PC-9 (cell line): ENCODE measurements around the gene ALOX12. TPM values are rescaled to one million over a fixed set of nuclear protein-coding genes. Genes with fewer than 3 reads are reported as not detected.

Experiments used
- BruUV-seq: library from RNA; stranded (reverse); fragments of 400-500 nt; replicated peaks from 2 replicates; lab custom pipeline; 2021; lab: Mats Ljungman, UMichigan
- CTCF ChIA-PET: fragments of 300-600 bp; sonication (Branson Sonifier 250); formaldehyde crosslinking; loops from one replicate; lab custom pipeline; 2022; ENCODE audit warnings: antibody characterized with exemption; lab: Charles Lee
- POLR2A ChIA-PET: fragments of 300-600 bp; sonication (Branson Sonifier 250); formaldehyde crosslinking; loops from one replicate; lab custom pipeline; 2022; ENCODE audit warnings: antibody characterized with exemption; ENCODE audit not compliant: unreplicated experiment; lab: Charles Lee
- DNase-seq, 2 experiments: peaks; one replicate each; pipeline versions ENCODE4 v3.0.0 to v3.0.0-alpha.2; 2015 to 2022; ENCODE audit warnings: mixed read lengths in 1 of 2
- H2AFZ ChIP-seq: fragments of 200-600 bp; sonication (generic); 2 replicates; pipeline ENCODE4 v1.8.1; 2017; ENCODE audit warnings: antibody characterized with exemption
- H3F3A ChIP-seq: fragments of 200-600 bp; sonication (generic); 2 replicates; pipeline ENCODE4 v1.8.1; 2017; ENCODE audit warnings: antibody characterized with exemption, mild to moderate bottlenecking, low read depth; ENCODE audit not compliant: insufficient read depth
- H3K27ac ChIP-seq: fragments of 200-600 bp; sonication (generic); 2 replicates; pipeline ENCODE4 v1.6.1; 2016; ENCODE audit warnings: mixed run types
- H3K27me3 ChIP-seq: fragments of 200-600 bp; sonication (generic); 2 replicates; pipeline ENCODE4 v1.6.1; 2016; ENCODE audit warnings: low read depth, mixed run types; ENCODE audit not compliant: insufficient read depth
- H3K36me3 ChIP-seq: fragments of 200-600 bp; sonication (generic); 2 replicates; pipeline ENCODE4 v1.6.1; 2016; ENCODE audit warnings: low read depth, mixed run types
- H3K4me1 ChIP-seq: fragments of 200-600 bp; sonication (generic); replicated peaks from 2 replicates; pipeline ENCODE4 v1.6.1; 2016; ENCODE audit warnings: mixed run types; ENCODE audit not compliant: insufficient read depth
- H3K4me2 ChIP-seq: fragments of 200-600 bp; sonication (generic); 2 replicates; pipeline ENCODE4 v1.6.1; 2017; ENCODE audit warnings: mixed run types
- H3K4me3 ChIP-seq: fragments of 200-600 bp; sonication (generic); 2 replicates; pipeline ENCODE4 v1.6.1; 2016; ENCODE audit warnings: mixed run types
- H3K79me2 ChIP-seq: fragments of 200-600 bp; sonication (generic); 2 replicates; pipeline ENCODE4 v1.6.1; 2017; ENCODE audit warnings: low read depth, mixed run types
- H3K9me2 ChIP-seq: fragments of 200-600 bp; sonication (generic); 2 replicates; pipeline ENCODE4 v1.8.1; 2017; ENCODE audit warnings: mild to moderate bottlenecking; ENCODE audit not compliant: insufficient read depth
- H3K9me3 ChIP-seq: fragments of 200-600 bp; sonication (generic); 2 replicates; pipeline ENCODE4 v1.8.1; 2016; ENCODE audit warnings: low read depth; ENCODE audit not compliant: insufficient read depth
- H4K20me1 ChIP-seq: fragments of 200-600 bp; sonication (generic); 2 replicates; pipeline ENCODE4 v1.8.1; 2017; ENCODE audit not compliant: insufficient read depth
- CTCF ChIP-seq: fragments of 200-600 bp; sonication (generic); conservative IDR thresholded peaks from 2 replicates; pipeline ENCODE4 v1.6.1; 2017; ENCODE audit warnings: mixed run types, antibody characterized with exemption, mild to moderate bottlenecking, moderate library complexity
- EZH2 ChIP-seq: fragments of 200-600 bp; sonication (generic); IDR thresholded peaks from 2 replicates; pipeline ENCODE4 v1.8.0; 2017; ENCODE audit warnings: antibody characterized with exemption, low read depth
- intact Hi-C: fragments of 100-400 bp; cut with micrococcal nuclease; formaldehyde crosslinking; loops from one replicate; pipeline ENCODE4 v1.10.0; 2022; ENCODE audit not compliant: unreplicated experiment
- total RNA-seq: library from RNA; stranded (reverse); gene quantifications from 2 replicates; pipeline ENCODE4 v1.2.3, GENCODE V29; 2021

The ALOX12 gene
- total RNA-seq, 1 experiment from 2014 or later: not detected

- H3K4me2 ChIP-seq: peak overlapping the region; percentile 97
- DNase-seq: no peak
- BruUV-seq: TSS peak; percentile 31
- peak overlapping the region; percentile 81 for H3K27ac ChIP-seq
- intact Hi-C loops: loop anchor here (2.0 kb wide), 1 partner anchor 22 kb away; the partner anchor contains the start of gene SLC16A13
- H3K4me3 ChIP-seq: peak overlapping the region; percentile 97
- H3K9me2 ChIP-seq: no peaks in the 10 kb centered on the region
- H3K79me2 ChIP-seq: peaks cover 38% of the 10 kb centered on the region
- TF ChIP-seq EZH2: no peak
- peak; percentile 1; the same call in 1 of the 2 replicates for TF ChIP-seq CTCF
- peak overlapping the region; percentile 73 for H2AFZ ChIP-seq
- peaks cover 41% of the 10 kb centered on the region for H3F3A ChIP-seq
- POLR2A ChIA-PET: interaction anchor here (0.6 kb wide), 1 partner anchor 543 kb away, joined by 4 read pairs; no protein-coding TSS in a partner anchor
- H4K20me1 ChIP-seq: peaks cover 7% of the 10 kb centered on the region; the same call in 1 of the 2 replicates
- H3K4me1 ChIP-seq: peaks cover 19% of the 10 kb centered on the region
- no peaks in the 10 kb centered on the region for H3K27me3 ChIP-seq
- CTCF ChIA-PET: no interaction called here
- H3K36me3 ChIP-seq: no peaks in the 10 kb centered on the region
- no peaks in the 10 kb centered on the region for H3K9me3 ChIP-seq
These were observed 19.4 kb downstream of the ALOX12 start for GRCh38 chr17:7014995-7015958.

GRCh38 chr17:7016418-7016817 lies 20.6 kb downstream of the ALOX12 start:
- no peaks in the 10 kb centered on the region for H3K27me3 ChIP-seq
- no peak overlapping the region for H3K27ac ChIP-seq
- no peaks in the 10 kb centered on the region for H3K9me3 ChIP-seq
- H3K4me2 ChIP-seq: no peak overlapping the region
- ChIA-PET CTCF (no interaction called here), POLR2A (no interaction called here)
- no peaks in the 10 kb centered on the region for H3K36me3 ChIP-seq
- H3K4me3 ChIP-seq: no peak overlapping the region
- DNase-seq: no peak
- H2AFZ ChIP-seq: no peak overlapping the region
- no peak for TF ChIP-seq CTCF
- no peak for TF ChIP-seq EZH2
- H3K4me1 ChIP-seq: peaks cover 8% of the 10 kb centered on the region; the same call in 1 of the 2 replicates
- H3K9me2 ChIP-seq: no peaks in the 10 kb centered on the region
- peaks cover 48% of the 10 kb centered on the region for H3F3A ChIP-seq
- BruUV-seq: no TSS peak
- peaks cover 27% of the 10 kb centered on the region for H3K79me2 ChIP-seq
- H4K20me1 ChIP-seq: no peaks in the 10 kb centered on the region
- intact Hi-C loops: no loop called here

- intact Hi-C loops: no loop called here
- Histone ChIP-seq H3K27me3 (no peaks in the 10 kb centered on the region), H3K79me2 (peaks cover 19% of the 10 kb centered on the region), H3K27ac (no peak overlapping the region), H3K4me1 (peaks cover 10% of the 10 kb centered on the region; the same call in 1 of the 2 replicates), H3K9me3 (no peaks in the 10 kb centered on the region), H3K4me3 (no peak overlapping the region), H3K4me2 (no peak overlapping the region), H3K36me3 (no peaks in the 10 kb centered on the region), H3K9me2 (no peaks in the 10 kb centered on the region), H4K20me1 (no peaks in the 10 kb centered on the region), H2AFZ (no peak overlapping the region), H3F3A (peaks cover 48% of the 10 kb centered on the region)
- CTCF ChIA-PET: no interaction called here
- BruUV-seq: no TSS peak
- POLR2A ChIA-PET: no interaction called here
- no peak for TF ChIP-seq EZH2
- no peak for TF ChIP-seq CTCF
- DNase-seq: no peak
These were observed 21.3 kb downstream of the ALOX12 start for GRCh38 chr17:7016886-7017826.
